Fibroblast of mammary gland (primary cell): Measurements from ENCODE around the gene RNASET2.
A peak's percentile ranks its signal among the peaks of the same experiment; 100 is the strongest.

Source experiments
- DNase-seq: peaks from one replicate; pipeline ENCODE4 v3.0.0-alpha.2; 2010; ENCODE audit warnings: low read depth
- H3K4me3 ChIP-seq: 2 replicates; pipeline ENCODE4 v1.5.1; 2011; ENCODE audit warnings: low read depth, mild to moderate bottlenecking, low read length, moderate library complexity; ENCODE audit not compliant: control insufficient read depth
- TF ChIP-seq, protein P1 (sequence below): conservative IDR thresholded peaks from 2 replicates; pipeline ENCODE4 v1.5.1; 2011; ENCODE audit warnings: low read depth, low read length, inconsistent platforms; ENCODE audit not compliant: control insufficient read depth, insufficient read depth

The RNASET2 gene

DNA sequence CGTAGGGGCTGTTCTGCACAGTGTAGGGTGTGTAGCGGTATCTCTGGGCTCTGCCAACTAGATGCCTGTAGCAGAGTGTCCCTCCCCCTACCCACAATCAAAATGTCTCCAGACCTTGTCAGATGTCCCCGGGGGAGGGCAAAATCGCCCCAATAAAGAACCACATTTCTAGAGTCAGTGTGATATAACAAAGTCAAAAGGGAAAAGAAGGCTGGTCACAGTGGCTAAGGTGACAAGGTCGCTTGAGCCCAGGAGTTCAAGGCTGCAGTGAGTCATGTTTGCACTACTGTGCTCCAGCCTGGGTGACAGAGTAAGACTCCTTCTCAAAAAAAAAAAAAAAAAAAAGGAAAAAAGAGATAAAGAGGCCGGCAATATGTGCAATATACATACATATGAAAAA lies 31.1 kb upstream of the RNASET2 start:
- DNase-seq = no peak
- TF ChIP-seq, protein P1, sequence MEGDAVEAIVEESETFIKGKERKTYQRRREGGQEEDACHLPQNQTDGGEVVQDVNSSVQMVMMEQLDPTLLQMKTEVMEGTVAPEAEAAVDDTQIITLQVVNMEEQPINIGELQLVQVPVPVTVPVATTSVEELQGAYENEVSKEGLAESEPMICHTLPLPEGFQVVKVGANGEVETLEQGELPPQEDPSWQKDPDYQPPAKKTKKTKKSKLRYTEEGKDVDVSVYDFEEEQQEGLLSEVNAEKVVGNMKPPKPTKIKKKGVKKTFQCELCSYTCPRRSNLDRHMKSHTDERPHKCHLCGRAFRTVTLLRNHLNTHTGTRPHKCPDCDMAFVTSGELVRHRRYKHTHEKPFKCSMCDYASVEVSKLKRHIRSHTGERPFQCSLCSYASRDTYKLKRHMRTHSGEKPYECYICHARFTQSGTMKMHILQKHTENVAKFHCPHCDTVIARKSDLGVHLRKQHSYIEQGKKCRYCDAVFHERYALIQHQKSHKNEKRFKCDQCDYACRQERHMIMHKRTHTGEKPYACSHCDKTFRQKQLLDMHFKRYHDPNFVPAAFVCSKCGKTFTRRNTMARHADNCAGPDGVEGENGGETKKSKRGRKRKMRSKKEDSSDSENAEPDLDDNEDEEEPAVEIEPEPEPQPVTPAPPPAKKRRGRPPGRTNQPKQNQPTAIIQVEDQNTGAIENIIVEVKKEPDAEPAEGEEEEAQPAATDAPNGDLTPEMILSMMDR = no peak
- H3K4me3 ChIP-seq = no peak overlapping the region

GRCh38 chr6:166980738-166981137 lies 24.4 kb upstream of the RNASET2 start:
- TF ChIP-seq, protein P1 = no peak
- H3K4me3 ChIP-seq = no peak overlapping the region
- DNase-seq = no peak

DNA sequence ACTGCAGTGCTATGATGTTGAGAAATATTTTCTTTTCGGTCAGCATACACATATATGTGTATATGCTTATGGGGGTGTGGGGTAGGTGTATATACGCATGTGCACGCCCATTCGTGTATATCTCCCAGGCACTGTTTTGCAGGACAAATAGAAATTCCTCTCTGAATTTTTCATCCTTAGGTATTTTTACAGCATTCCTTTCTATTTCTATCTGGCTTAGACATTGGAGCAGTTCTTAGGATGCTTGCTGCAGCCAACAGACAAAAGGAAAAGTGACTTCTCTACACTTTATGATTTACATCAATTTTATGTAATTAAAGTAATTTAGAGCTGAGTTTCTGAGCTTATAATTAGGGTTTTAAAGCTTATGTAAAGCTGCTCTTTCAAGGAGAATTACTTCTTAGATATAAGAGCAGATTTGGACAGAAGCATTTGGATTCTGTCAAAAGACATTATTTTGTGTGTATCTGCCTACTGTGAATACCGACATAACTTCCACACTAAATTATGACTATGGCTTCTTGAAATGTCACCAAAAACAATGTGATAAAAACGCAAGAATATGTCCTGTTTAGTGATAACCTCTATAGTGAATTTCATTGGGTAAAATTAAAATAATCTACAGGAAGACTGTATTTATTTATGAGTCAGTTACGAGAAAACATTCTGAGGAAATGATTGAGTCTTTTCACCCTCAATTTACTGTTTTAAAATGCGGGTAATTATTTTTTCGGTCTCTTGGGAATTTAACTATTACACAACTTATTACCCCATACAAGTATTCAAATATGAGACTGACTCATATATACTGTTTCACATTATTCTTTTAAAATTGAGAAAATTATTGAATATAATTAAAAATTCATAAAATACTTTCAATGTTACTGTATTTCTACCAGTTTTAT lies 21.5 kb upstream of the RNASET2 start:
- DNase-seq = peak; percentile 39
- H3K4me3 ChIP-seq = no peak overlapping the region
- TF ChIP-seq, protein P1 = no peak

DNA sequence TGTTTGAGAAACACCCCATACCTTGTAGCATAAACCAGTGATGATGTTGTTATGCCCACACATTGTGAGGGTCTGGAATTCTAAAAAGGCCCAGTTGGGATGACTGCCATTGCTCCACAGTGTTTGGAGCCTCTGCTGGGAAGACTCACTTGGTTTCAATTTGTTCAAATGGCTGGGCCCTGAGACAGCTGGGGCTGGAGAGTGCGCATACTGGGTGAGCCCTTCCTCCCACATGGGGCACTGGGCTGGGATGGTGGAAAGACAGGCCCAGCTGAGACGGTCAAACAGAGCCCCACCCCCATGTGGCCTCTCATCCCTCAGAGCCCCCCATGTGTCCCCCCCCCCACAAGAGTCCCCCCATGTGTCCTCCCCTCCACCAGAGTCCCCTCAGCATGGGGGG lies 20.3 kb upstream of the RNASET2 start:
- no peak overlapping the region for H3K4me3 ChIP-seq
- no peak for DNase-seq
- TF ChIP-seq, protein P1 = no peak

DNA sequence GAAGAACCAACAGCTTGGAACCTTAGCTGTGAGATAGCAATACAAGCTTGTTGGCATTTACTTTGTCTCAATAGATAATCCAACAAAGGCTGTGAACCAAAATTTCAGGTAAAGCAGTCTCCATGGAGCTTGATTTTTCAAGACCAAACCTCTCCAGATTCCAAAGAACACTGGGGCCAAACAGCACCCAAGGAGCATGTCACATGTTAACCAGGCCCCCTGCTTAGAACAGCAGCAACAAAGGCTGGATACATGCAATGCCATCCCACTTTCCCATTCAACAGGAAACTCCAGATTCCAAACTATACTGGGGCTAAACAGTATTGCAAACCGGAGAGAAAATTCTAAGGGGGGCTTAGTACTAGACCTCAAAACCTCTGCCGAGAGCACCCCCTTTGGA lies 15.8 kb upstream of the RNASET2 start:
- H3K4me3 ChIP-seq = no peak overlapping the region
- TF ChIP-seq, protein P1 = no peak
- no peak for DNase-seq

- H3K4me3 ChIP-seq = no peak overlapping the region
- TF ChIP-seq, protein P1 = no peak
- no peak for DNase-seq
Measured at GRCh38 chr6:166971271-166971670, 14.9 kb upstream of the RNASET2 start.
